Measurements from ENCODE around the gene COL12A1. TPM values are rescaled to one million over a fixed set of nuclear protein-coding genes. Genes with fewer than 3 reads are reported as not detected.

Gene COL12A1
- total and polyA plus RNA-seq, 11 donors = 3.1 to 26.8 (median 18.5) TPM

GRCh38 chr6:75183099-75183541, 22.7 kb downstream of the COL12A1 start:
- Histone ChIP-seq H3K27ac (no peak overlapping the region), H3K4me1 (no peaks in the 10 kb centered on the region), H3K9me3 (peaks cover 0 to 13% (median 0%) of the 10 kb centered on the region in 12 donors), H3K27me3 (no peaks in the 10 kb centered on the region), H3K36me3 (peaks cover 0 to 31% (median 2%) of the 10 kb centered on the region in 9 donors), H3K4me3 (no peak overlapping the region)
- TF ChIP-seq CTCF (IDR thresholded peaks at IDR 0.05) = no peak
- no peak for TF ChIP-seq POLR2A (IDR thresholded peaks at IDR 0.05)
- WGBS, 4 donors = 53 to 78% (median 63%) methylated on average over 5 of the region's 5 CpGs
- peak in 2 of 4 donors; percentile 56 to 63 for ATAC-seq
- intact Hi-C loops (cut with DNase I) = no loop called here
- no peak for DNase-seq

GRCh38 chr6:75180864-75181263, 25.0 kb downstream of the COL12A1 start:
- DNase-seq (peak in 2 of 5 donors; percentile 10 to 34), ATAC-seq (peak in 3 of 4 donors; percentile 37 to 70 (median 52))
- Histone ChIP-seq H3K27ac (no peak overlapping the region), H3K27me3 (no peaks in the 10 kb centered on the region), H3K36me3 (peaks cover 0 to 32% (median 0%) of the 10 kb centered on the region in 9 donors), H3K4me3 (no peak overlapping the region), H3K9me3 (peaks cover 0 to 6% (median 0%) of the 10 kb centered on the region in 12 donors), H3K4me1 (no peaks in the 10 kb centered on the region)
- no peak for TF ChIP-seq POLR2A (IDR thresholded peaks at IDR 0.05)
- TF ChIP-seq CTCF (IDR thresholded peaks at IDR 0.05) = no peak
- intact Hi-C loops (cut with DNase I) = no loop called here
- 77 to 84% (median 80%) methylated on average over 5 of the region's 5 CpGs for WGBS, 4 donors

GRCh38 chr6:75178757-75179156, 27.1 kb downstream of the COL12A1 start:
- Histone ChIP-seq H3K4me3 (no peak overlapping the region), H3K4me1 (no peaks in the 10 kb centered on the region), H3K9me3 (no peaks in the 10 kb centered on the region), H3K36me3 (peaks cover 0 to 38% (median 2%) of the 10 kb centered on the region in 9 donors), H3K27me3 (no peaks in the 10 kb centered on the region), H3K27ac (no peak overlapping the region)
- 20 to 26% (median 22%) methylated on average over 1 of the region's 1 CpG for WGBS, 4 donors
- no peak for DNase-seq
- TF ChIP-seq POLR2A (IDR thresholded peaks at IDR 0.05) (no peak), CTCF (IDR thresholded peaks at IDR 0.05) (no peak)
- ATAC-seq = no peak
- intact Hi-C loops (cut with DNase I) = no loop called here

GRCh38 chr6:75176076-75176582, 29.7 kb downstream of the COL12A1 start:
- no peak overlapping the region for H3K27ac ChIP-seq
- TF ChIP-seq POLR2A (IDR thresholded peaks at IDR 0.05) = no peak
- no peak for TF ChIP-seq CTCF (IDR thresholded peaks at IDR 0.05)
- intact Hi-C loops (cut with DNase I) = no loop called here
- H3K27me3 ChIP-seq = no peaks in the 10 kb centered on the region
- no peaks in the 10 kb centered on the region for H3K9me3 ChIP-seq
- H3K4me3 ChIP-seq = no peak overlapping the region
- peaks cover 0 to 13% (median 7%) of the 10 kb centered on the region in 12 donors for H3K4me1 ChIP-seq
- 77 to 92% (median 84%) methylated on average over 3 of the region's 3 CpGs for WGBS, 4 donors
- DNase-seq (no peak), ATAC-seq (no peak)
- peaks cover 0 to 34% (median 2%) of the 10 kb centered on the region in 9 donors for H3K36me3 ChIP-seq
